Measurements from ENCODE around the gene TPT1. TPM values are rescaled to one million over a fixed set of nuclear protein-coding genes. Genes with fewer than 3 reads are reported as not detected.
A peak's percentile ranks its signal among the peaks of the same experiment; 100 is the strongest.

Gene TPT1
- total RNA-seq, 1 donor from 2014 or later: 1,641 TPM

DNA sequence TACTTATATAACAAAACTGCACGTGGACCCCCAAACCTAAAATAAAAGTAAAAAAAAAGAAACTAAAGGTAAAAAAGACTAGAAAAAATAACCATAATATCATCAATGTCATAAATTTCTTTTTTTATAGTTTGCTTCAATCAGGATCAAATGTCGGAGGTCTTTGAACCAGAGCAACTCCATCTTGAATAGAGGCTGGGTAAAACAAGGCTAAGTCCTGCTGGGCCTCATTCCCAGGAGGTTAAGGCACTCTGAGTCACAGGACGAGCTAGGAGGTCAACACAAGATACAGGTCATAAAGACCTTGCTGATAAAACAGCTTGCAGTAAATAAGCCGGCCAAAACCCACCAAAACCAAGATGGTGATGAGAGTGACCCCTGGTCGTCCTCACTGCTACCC lies 24.0 kb downstream of the TPT1 start:
- no peak overlapping the region for H3K4me3 ChIP-seq (ENCODE audit: low read depth, low read length)
- TF ChIP-seq, protein P1, sequence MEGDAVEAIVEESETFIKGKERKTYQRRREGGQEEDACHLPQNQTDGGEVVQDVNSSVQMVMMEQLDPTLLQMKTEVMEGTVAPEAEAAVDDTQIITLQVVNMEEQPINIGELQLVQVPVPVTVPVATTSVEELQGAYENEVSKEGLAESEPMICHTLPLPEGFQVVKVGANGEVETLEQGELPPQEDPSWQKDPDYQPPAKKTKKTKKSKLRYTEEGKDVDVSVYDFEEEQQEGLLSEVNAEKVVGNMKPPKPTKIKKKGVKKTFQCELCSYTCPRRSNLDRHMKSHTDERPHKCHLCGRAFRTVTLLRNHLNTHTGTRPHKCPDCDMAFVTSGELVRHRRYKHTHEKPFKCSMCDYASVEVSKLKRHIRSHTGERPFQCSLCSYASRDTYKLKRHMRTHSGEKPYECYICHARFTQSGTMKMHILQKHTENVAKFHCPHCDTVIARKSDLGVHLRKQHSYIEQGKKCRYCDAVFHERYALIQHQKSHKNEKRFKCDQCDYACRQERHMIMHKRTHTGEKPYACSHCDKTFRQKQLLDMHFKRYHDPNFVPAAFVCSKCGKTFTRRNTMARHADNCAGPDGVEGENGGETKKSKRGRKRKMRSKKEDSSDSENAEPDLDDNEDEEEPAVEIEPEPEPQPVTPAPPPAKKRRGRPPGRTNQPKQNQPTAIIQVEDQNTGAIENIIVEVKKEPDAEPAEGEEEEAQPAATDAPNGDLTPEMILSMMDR (conservative IDR thresholded peaks at IDR 0.05; ENCODE audit: low read depth, low read length): no peak
- no peak for DNase-seq (ENCODE audit: low read depth)

- DNase-seq (ENCODE audit: low read depth): no peak
- peak overlapping the region; percentile 46 for H3K4me3 ChIP-seq (ENCODE audit: low read depth, low read length)
- TF ChIP-seq, protein P1 (conservative IDR thresholded peaks at IDR 0.05; ENCODE audit: low read depth, low read length): no peak
Observed at GRCh38 chr13:45316338-45316737, 24.6 kb downstream of the TPT1 start.

DNA sequence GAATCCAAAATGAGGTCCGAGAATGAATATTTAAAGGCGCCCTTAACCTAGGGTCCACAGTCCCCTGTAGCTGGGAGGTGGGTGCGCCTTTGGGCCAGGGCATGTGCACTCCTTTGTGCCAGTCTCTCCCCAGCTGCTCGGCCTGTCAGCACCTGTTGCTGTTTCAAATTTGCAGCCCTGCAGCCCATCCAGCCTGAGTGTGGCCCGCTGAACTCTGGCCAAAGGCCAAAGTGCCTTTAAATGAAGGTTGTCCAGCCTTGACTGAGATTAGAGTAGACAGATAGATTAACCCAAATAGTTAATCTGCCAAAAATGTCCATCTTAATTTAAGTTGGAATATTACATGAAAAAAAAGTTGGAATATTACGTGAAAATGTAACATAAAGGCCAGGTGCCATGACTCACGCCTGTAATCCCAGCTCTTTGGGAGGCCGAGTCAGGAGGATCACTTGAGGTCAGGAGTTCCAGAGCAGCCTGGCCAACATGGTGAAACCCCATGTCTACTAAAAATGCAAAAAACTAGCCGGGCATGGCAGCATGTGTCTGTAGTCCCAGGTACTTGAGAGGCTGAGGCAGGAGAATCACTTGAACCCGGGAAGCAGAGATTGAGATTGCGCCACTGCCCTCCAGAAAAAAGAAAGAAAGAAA lies 25.3 kb downstream of the TPT1 start:
- no peak overlapping the region for H3K4me3 ChIP-seq (ENCODE audit: low read depth, low read length)
- TF ChIP-seq, protein P1 (conservative IDR thresholded peaks at IDR 0.05; ENCODE audit: low read depth, low read length): no peak
- DNase-seq (ENCODE audit: low read depth): no peak

DNA sequence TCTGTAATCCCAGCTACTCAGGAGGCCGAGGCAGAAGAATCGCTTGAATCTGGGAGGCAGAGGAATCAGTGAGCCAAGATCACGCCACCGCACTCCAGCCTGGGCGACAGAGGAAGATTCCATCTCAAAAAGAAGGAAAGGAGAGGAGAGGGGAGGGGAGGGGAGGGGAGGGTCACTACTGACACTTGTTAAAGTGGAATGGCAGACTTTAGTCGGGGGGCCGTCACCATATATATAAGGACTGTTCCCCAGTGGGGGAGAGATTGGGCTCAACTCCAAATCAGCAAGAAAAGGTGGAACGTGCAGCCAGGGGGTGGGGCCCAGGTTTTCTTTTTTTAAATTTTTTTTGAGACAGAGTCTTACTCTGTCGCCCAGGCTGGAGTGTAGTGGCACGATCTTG lies 26.2 kb downstream of the TPT1 start:
- no peak overlapping the region for H3K4me3 ChIP-seq (ENCODE audit: low read depth, low read length)
- TF ChIP-seq, protein P1 (conservative IDR thresholded peaks at IDR 0.05; ENCODE audit: low read depth, low read length): no peak
- DNase-seq (ENCODE audit: low read depth): no peak

GRCh38 chr13:45310341-45311131 lies 30.4 kb downstream of the TPT1 start:
- peak overlapping the region; percentile 38 for H3K4me3 ChIP-seq (ENCODE audit: low read depth, low read length)
- TF ChIP-seq, protein P1 (conservative IDR thresholded peaks at IDR 0.05; ENCODE audit: low read depth, low read length): no peak
- no peak for DNase-seq (ENCODE audit: low read depth)

- DNase-seq (ENCODE audit: low read depth): no peak
- TF ChIP-seq, protein P1 (conservative IDR thresholded peaks at IDR 0.05; ENCODE audit: low read depth, low read length): no peak
- no peak overlapping the region for H3K4me3 ChIP-seq (ENCODE audit: low read depth, low read length)
Observed at GRCh38 chr13:45306966-45307365, 34.0 kb downstream of the TPT1 start.

Data from epithelial cell of proximal tubule (primary cell).